Measurements from ENCODE around the gene PAPSS1. TPM values are rescaled to one million over a fixed set of nuclear protein-coding genes. Genes with fewer than 3 reads are reported as not detected.

The PAPSS1 gene
- total and polyA plus RNA-seq, 11 donors, result 5.9 to 32.7 (median 9.3) TPM

DNA sequence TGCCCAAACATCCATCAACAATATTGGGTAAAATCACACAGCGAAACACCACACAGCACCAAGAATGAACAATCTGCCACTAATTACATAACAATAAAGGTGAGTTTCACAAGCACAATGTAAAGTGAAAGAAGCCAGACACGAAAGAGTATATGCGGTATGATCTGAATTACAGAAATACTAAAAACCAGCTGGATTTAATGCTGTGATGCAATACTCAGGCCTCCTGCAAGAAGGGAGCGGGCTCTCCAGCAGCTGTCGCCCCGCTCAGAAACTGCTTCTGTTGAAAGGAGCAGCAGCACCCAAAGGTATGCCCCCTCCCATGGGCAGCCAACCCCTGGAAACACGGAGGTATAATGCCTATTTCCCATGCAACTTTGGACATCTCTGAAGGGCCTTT is 77.0 kb downstream of the PAPSS1 start:
- Histone ChIP-seq H3K4me1 (peaks cover 0 to 15% (median 3%) of the 10 kb centered on the region in 12 donors), H3K4me3 (no peak overlapping the region), H3K36me3 (peaks cover 0 to 33% (median 17%) of the 10 kb centered on the region in 9 donors), H3K9me3 (no peaks in the 10 kb centered on the region), H3K27me3 (no peaks in the 10 kb centered on the region), H3K27ac (no peak overlapping the region)
- no peak for DNase-seq
- no peak for TF ChIP-seq POLR2A (IDR thresholded peaks at IDR 0.05)
- TF ChIP-seq, protein P1, sequence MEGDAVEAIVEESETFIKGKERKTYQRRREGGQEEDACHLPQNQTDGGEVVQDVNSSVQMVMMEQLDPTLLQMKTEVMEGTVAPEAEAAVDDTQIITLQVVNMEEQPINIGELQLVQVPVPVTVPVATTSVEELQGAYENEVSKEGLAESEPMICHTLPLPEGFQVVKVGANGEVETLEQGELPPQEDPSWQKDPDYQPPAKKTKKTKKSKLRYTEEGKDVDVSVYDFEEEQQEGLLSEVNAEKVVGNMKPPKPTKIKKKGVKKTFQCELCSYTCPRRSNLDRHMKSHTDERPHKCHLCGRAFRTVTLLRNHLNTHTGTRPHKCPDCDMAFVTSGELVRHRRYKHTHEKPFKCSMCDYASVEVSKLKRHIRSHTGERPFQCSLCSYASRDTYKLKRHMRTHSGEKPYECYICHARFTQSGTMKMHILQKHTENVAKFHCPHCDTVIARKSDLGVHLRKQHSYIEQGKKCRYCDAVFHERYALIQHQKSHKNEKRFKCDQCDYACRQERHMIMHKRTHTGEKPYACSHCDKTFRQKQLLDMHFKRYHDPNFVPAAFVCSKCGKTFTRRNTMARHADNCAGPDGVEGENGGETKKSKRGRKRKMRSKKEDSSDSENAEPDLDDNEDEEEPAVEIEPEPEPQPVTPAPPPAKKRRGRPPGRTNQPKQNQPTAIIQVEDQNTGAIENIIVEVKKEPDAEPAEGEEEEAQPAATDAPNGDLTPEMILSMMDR (IDR thresholded peaks at IDR 0.05), result no peak
- no peak for ATAC-seq
- 87 to 98% (median 93%) methylated on average over 7 of the region's 7 CpGs for WGBS, 4 donors
- intact Hi-C loops (cut with DNase I), result no loop called here

DNA sequence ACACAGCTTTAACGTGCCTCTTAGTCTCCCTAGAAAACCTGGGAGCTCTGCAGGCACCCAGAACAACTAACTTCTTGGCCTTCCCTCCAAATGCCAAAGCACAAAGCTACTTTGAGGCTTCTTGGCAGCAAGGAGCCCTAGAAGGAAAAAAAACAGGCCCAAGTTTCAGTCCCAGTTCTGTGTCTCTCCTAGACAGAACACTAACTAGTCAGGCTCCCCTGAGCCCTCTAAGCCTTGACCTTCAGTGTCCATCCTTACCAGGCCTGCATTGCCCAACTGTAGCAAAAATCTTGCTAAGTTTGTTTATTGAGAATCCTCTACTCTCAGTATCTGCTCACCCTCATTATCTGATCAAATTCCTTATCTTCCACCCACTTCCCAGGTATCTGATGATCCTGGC is 79.2 kb downstream of the PAPSS1 start:
- H3K4me1 ChIP-seq, result peaks cover 0 to 15% (median 3%) of the 10 kb centered on the region in 12 donors
- WGBS, 4 donors, result 50 to 64% (median 60%) methylated on average over 1 of the region's 1 CpG
- peaks cover 0 to 25% (median 17%) of the 10 kb centered on the region in 9 donors for H3K36me3 ChIP-seq
- intact Hi-C loops (cut with DNase I), result no loop called here
- no peak overlapping the region for H3K4me3 ChIP-seq
- TF ChIP-seq, protein P1 (IDR thresholded peaks at IDR 0.05), result no peak
- TF ChIP-seq POLR2A (IDR thresholded peaks at IDR 0.05), result no peak
- H3K27ac ChIP-seq, result peak overlapping the region in 2 of 12 donors; percentile 2 to 72
- H3K27me3 ChIP-seq, result no peaks in the 10 kb centered on the region
- peak in 1 of 4 donors; percentile 44 for ATAC-seq
- no peaks in the 10 kb centered on the region for H3K9me3 ChIP-seq
- DNase-seq, result no peak

DNA sequence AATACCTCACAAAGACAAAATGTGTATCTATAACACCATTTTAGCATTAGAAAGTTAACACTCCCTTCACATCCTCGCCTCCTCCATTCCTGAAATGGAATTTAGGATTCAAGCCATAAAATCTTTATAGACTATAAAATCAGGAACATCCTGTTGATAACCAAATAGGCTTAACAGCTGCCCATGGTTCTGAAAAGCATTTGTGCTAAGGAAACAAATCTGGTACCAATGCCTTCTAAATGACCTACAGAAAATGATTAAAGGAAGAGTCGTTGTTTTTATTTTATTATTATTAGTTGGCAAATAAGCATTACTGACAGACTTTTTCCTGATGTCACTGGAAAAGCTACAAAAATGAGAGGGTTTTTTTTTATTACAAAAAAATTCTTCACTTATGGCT is 79.8 kb downstream of the PAPSS1 start:
- no peak for TF ChIP-seq POLR2A (IDR thresholded peaks at IDR 0.05)
- Histone ChIP-seq H3K36me3 (peaks cover 0 to 25% (median 17%) of the 10 kb centered on the region in 9 donors), H3K4me1 (peaks cover 0 to 15% (median 3%) of the 10 kb centered on the region in 12 donors), H3K9me3 (no peaks in the 10 kb centered on the region), H3K4me3 (no peak overlapping the region), H3K27ac (peak overlapping the region in 1 of 12 donors; percentile 72), H3K27me3 (no peaks in the 10 kb centered on the region)
- WGBS, 4 donors, result 43 to 68% (median 54%) methylated on average over 2 of the region's 2 CpGs
- intact Hi-C loops (cut with DNase I), result no loop called here
- DNase-seq, result no peak
- no peak for ATAC-seq

DNA sequence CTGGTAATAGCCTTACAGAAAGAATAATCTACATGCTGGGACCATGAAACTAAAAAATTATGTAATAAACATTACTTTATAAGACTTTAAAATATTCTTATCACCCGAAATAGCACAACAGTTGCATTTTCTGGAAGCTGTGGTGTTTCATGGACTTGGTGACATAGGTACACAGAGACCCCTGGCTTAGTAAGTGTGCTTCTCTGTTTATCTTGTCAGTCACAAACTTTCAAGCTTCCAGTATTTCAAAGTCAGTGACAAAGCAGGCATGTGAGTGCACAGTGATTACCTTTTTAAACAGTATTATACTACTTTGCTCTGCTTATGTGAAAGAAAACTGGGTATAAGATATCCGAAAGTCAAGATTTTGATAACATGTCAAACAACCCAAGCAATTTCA is 84.3 kb downstream of the PAPSS1 start:
- WGBS, 4 donors, result 86 to 94% (median 93%) methylated on average over 2 of the region's 2 CpGs
- TF ChIP-seq POLR2A (IDR thresholded peaks at IDR 0.05), result no peak
- TF ChIP-seq, protein P1 (IDR thresholded peaks at IDR 0.05), result no peak
- H3K27me3 ChIP-seq, result no peaks in the 10 kb centered on the region
- ATAC-seq (no peak), DNase-seq (no peak)
- H3K4me1 ChIP-seq, result peaks cover 0 to 13% (median 2%) of the 10 kb centered on the region in 12 donors
- no peak overlapping the region for H3K4me3 ChIP-seq
- no peaks in the 10 kb centered on the region for H3K9me3 ChIP-seq
- intact Hi-C loops (cut with DNase I), result no loop called here
- H3K27ac ChIP-seq, result no peak overlapping the region
- H3K36me3 ChIP-seq, result peaks cover 0 to 10% (median 0%) of the 10 kb centered on the region in 9 donors

DNA sequence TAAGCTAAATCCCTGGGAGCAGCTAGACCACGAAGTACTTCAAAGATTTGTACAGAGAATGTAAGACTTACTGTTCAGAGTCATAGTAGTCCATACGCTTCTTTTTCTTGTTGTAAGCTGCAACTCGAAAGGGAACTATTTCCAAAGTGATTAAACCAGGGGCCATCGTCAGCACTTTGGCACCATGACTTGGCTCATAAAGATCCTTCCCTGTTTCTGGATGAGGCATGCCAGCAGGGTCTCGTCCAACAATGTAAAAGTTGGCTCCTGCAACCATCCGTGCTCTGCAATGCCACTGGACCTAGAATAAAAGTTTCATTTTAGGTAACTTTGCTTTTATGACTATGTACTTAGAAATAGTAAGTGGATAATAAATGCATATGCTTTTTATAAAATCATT is 88.5 kb downstream of the PAPSS1 start:
- Histone ChIP-seq H3K27me3 (no peaks in the 10 kb centered on the region), H3K4me1 (peaks cover 0 to 5% (median 0%) of the 10 kb centered on the region in 12 donors), H3K36me3 (peaks cover 0 to 16% (median 0%) of the 10 kb centered on the region in 9 donors), H3K9me3 (no peaks in the 10 kb centered on the region), H3K27ac (peak overlapping the region in 1 of 12 donors; percentile 70), H3K4me3 (peak overlapping the region in 1 of 12 donors; percentile 22)
- 55 to 63% (median 58%) methylated on average over 6 of the region's 6 CpGs for WGBS, 4 donors
- TF ChIP-seq, protein P1 (IDR thresholded peaks at IDR 0.05), result no peak
- no peak for TF ChIP-seq POLR2A (IDR thresholded peaks at IDR 0.05)
- intact Hi-C loops (cut with DNase I), result no loop called here
- DNase-seq, result peak in 2 of 5 donors; percentile 26 to 39
- ATAC-seq, result peak in 2 of 4 donors; percentile 46 to 60
